GM18526 (cell line): Measurements from ENCODE around the gene DPYD.

Experiments
- POLR2A ChIP-seq: IDR thresholded peaks from 3 replicates; pipeline ENCODE4 v1.6.1; 2011; ENCODE audit not compliant: insufficient read length; ENCODE audit errors: extremely low read depth

The DPYD gene

GRCh38 chr1:97739596-97740103, 181.2 kb downstream of the DPYD start:
- TF ChIP-seq POLR2A: no peak

GRCh38 chr1:97738270-97738669, 182.6 kb downstream of the DPYD start:
- TF ChIP-seq POLR2A: no peak

GRCh38 chr1:97730271-97730670, 190.6 kb downstream of the DPYD start:
- no peak for TF ChIP-seq POLR2A

- TF ChIP-seq POLR2A: no peak
Measured at GRCh38 chr1:97728436-97728835, 192.4 kb downstream of the DPYD start.

GRCh38 chr1:97727029-97727428, 193.8 kb downstream of the DPYD start:
- TF ChIP-seq POLR2A: no peak

GRCh38 chr1:97726386-97726785, 194.4 kb downstream of the DPYD start:
- no peak for TF ChIP-seq POLR2A

GRCh38 chr1:97721221-97721620, 199.6 kb downstream of the DPYD start:
- no peak for TF ChIP-seq POLR2A

- TF ChIP-seq POLR2A: no peak
Measured at GRCh38 chr1:97712980-97713379, 207.9 kb downstream of the DPYD start.

- TF ChIP-seq POLR2A: no peak
Measured at GRCh38 chr1:97711858-97712257, 209.0 kb downstream of the DPYD start.

GRCh38 chr1:97693601-97694000, 227.2 kb downstream of the DPYD start:
- no peak for TF ChIP-seq POLR2A

GRCh38 chr1:97691325-97691724, 229.5 kb downstream of the DPYD start:
- TF ChIP-seq POLR2A: no peak

- no peak for TF ChIP-seq POLR2A
Measured at GRCh38 chr1:97685360-97685759, 235.5 kb downstream of the DPYD start.

- no peak for TF ChIP-seq POLR2A
Measured at GRCh38 chr1:97680894-97681293, 239.9 kb downstream of the DPYD start.

- TF ChIP-seq POLR2A: no peak
Measured at GRCh38 chr1:97680470-97680869, 240.4 kb downstream of the DPYD start.

GRCh38 chr1:97677702-97678101, 243.1 kb downstream of the DPYD start:
- no peak for TF ChIP-seq POLR2A

GRCh38 chr1:97674517-97674916, 246.3 kb downstream of the DPYD start:
- no peak for TF ChIP-seq POLR2A

- no peak for TF ChIP-seq POLR2A
Measured at GRCh38 chr1:97668945-97669344, 251.9 kb downstream of the DPYD start.
